Astrocyte (in vitro differentiated cells and primary cell): ENCODE measurements around the gene DPEP1.

Experiments used
- CTCF ChIP-seq: IDR thresholded peaks from 2 replicates; pipeline ENCODE4 v1.5.1; 2011; ENCODE audit warnings: low read depth, mild to moderate bottlenecking, inconsistent platforms, low read length, moderate library complexity; ENCODE audit not compliant: insufficient read depth
- EZH2 ChIP-seq: IDR thresholded peaks from 2 replicates; pipeline ENCODE4 v1.6.1; 2012; ENCODE audit warnings: mild to moderate bottlenecking, low read length, inconsistent platforms; ENCODE audit not compliant: insufficient read depth

DNA sequence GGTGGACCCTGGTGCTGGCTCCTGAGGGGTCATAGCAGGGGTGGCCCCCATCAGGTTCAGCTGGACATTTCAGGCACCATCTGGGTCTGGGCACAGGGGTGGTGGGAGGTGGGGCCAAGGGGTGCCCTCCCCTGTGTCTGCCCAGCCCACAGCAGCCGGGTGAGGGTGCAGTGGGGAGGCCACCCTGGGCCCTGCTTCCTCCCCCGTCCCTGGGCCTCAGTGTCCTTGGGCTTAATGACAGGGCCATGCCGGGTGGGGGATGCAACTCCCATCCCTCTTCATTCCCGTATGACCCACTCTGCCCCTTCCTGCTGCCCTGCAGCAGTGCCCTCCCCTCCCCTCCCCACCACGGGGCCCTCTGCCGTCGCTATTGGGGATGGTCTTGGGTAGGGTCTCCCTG is 27.2 kb upstream of the DPEP1 start:
- TF ChIP-seq CTCF = no peak
- no peak for TF ChIP-seq EZH2
